GM12875 (cell line): ENCODE measurements around the gene TLCD5.

ENCODE experiments used
- H3K4me3 ChIP-seq: one replicate; pipeline ENCODE4 v1.5.1; 2011; ENCODE audit warnings: low read depth, low read length, control low read depth
- TF ChIP-seq, protein P1 (sequence below): IDR thresholded peaks from 2 replicates; pipeline ENCODE4 v1.5.1; 2011; ENCODE audit warnings: low read depth, mild to moderate bottlenecking, control low read depth, inconsistent platforms, low read length, moderate library complexity, borderline replicate concordance; ENCODE audit not compliant: insufficient read depth

Gene TLCD5

GRCh38 chr11:120354068-120354467 is 29.0 kb downstream of the TLCD5 start:
- TF ChIP-seq, protein P1, sequence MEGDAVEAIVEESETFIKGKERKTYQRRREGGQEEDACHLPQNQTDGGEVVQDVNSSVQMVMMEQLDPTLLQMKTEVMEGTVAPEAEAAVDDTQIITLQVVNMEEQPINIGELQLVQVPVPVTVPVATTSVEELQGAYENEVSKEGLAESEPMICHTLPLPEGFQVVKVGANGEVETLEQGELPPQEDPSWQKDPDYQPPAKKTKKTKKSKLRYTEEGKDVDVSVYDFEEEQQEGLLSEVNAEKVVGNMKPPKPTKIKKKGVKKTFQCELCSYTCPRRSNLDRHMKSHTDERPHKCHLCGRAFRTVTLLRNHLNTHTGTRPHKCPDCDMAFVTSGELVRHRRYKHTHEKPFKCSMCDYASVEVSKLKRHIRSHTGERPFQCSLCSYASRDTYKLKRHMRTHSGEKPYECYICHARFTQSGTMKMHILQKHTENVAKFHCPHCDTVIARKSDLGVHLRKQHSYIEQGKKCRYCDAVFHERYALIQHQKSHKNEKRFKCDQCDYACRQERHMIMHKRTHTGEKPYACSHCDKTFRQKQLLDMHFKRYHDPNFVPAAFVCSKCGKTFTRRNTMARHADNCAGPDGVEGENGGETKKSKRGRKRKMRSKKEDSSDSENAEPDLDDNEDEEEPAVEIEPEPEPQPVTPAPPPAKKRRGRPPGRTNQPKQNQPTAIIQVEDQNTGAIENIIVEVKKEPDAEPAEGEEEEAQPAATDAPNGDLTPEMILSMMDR = no peak
- H3K4me3 ChIP-seq = no peak overlapping the region

- TF ChIP-seq, protein P1 = no peak
Observed at GRCh38 chr11:120354779-120355178, 29.7 kb downstream of the TLCD5 start.

DNA sequence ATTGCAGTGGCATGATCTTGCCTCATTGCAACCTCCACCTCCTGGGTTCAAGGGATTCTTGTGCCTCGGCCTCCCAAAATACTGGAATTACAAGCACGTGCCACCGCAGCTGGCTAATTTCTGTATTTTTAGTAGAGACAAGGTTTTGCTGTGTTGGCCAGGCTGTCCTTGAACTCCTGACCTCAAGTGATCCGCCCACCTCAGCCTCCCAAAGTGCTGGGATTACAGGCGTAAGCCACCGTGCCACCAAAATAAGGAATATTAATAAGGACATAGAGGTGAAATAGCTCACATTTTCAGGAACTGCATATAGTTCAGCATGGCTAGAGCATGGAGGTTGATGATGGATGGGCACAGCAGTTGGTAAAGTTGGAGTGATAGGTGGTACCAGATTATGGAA is 32.5 kb downstream of the TLCD5 start:
- H3K4me3 ChIP-seq = no peak overlapping the region
- TF ChIP-seq, protein P1 = no peak

More at GRCh38 chr11:120354779-120355178, 29.7 kb downstream of the TLCD5 start:
- H3K4me3 ChIP-seq = no peak overlapping the region

DNA sequence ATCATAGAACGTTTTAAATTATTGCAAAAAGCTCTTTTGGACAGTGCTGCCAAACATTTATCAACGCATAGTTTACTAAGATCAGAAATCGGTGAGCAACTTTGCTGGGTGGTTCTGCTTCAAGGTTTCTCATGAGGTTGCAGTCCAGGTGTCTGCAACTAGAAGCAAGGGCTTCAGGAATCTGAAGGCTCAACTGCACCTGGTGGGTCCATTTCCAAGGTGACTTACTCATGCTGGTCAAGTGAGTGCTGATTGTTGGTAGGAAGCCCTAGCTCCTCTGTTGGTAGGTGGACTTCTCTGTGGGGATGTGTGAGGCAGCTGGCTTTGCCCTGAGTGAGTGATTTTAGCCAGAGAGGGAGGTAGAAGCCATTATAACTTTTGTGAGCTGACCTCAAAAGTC is 33.6 kb downstream of the TLCD5 start:
- no peak overlapping the region for H3K4me3 ChIP-seq
- TF ChIP-seq, protein P1 = no peak

DNA sequence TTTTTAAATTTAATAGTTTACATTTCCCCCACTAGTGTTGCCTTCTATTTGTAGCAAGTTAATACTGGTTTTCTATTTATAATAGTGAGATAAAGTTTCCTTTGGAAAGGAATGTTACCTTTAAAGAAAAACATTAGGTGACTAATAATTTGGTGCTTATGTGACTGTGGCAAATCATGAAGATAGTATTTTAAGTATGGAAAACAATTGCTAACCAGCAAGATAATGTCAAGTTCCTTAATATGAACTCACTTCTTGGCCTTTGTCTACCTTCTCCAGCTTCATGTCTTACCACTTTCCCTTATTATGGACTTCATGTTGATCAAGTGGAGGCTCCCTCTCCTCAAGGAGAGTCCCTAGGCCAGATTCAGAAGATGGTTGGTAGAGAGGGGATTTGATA is 38.3 kb downstream of the TLCD5 start:
- no peak overlapping the region for H3K4me3 ChIP-seq
- TF ChIP-seq, protein P1 = no peak

GRCh38 chr11:120365512-120365911 is 40.4 kb downstream of the TLCD5 start:
- no peak overlapping the region for H3K4me3 ChIP-seq
- TF ChIP-seq, protein P1 = no peak

- no peak overlapping the region for H3K4me3 ChIP-seq
- TF ChIP-seq, protein P1 = no peak
Observed at GRCh38 chr11:120372296-120372695, 47.2 kb downstream of the TLCD5 start.
